ENCODE measurements around the gene HDAC7. TPM values are rescaled to one million over a fixed set of nuclear protein-coding genes. Genes with fewer than 3 reads are reported as not detected.

Gene HDAC7
- total and polyA plus RNA-seq, 2 experiments from 2014 or later: 41.3 to 60.1 TPM

DNA sequence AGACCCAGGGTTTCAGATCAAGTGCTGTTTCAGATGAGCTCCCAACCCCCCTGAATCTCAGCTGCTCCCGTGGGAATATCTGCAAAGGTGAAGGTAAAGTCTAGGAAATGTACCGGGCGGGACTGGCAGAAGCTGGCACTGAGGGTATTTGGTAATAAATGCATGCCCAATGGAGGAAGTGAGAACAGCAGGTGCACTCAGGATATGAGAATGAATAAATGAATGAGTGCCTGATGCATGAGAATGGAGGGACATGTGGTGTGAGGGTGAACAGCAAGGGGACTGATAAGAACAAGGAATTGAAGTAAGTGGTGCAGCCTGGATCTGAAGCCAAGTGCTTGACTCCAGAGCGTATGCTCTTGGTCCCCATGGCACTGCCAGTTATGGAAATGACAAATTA, 72.6 kb downstream of the HDAC7 start:
- H3K4me1 Mint-ChIP-seq: peaks cover 41% of the 10 kb centered on the region
- H3K36me3 ChIP-seq (ENCODE audit: insufficient read depth): no peaks in the 10 kb centered on the region
- H3K27me3 Mint-ChIP-seq (ENCODE audit: insufficient read depth, low read depth, poor library complexity): peaks cover 29% of the 10 kb centered on the region
- no peaks in the 10 kb centered on the region for H3K27me3 ChIP-seq (ENCODE audit: insufficient read depth)
- no peaks in the 10 kb centered on the region; the same call in 2 of the 3 replicates for H3K9me3 Mint-ChIP-seq
- H3K36me3 Mint-ChIP-seq (ENCODE audit: low read depth): peaks cover 4% of the 10 kb centered on the region; the same call in 1 of the 3 replicates
- H3K79me2 ChIP-seq (replicated peaks; ENCODE audit: insufficient read depth): no peaks in the 10 kb centered on the region
- H3K4me3 ChIP-seq: no peak overlapping the region
- no peak overlapping the region for H3K4me3 Mint-ChIP-seq
- H3K4me2 ChIP-seq: no peak overlapping the region
- H3K27ac Mint-ChIP-seq: no peak overlapping the region
- ATAC-seq (no peak), DNase-seq (ENCODE audit: low spot score) (no peak)
- H4K20me1 ChIP-seq (replicated peaks; ENCODE audit: insufficient read depth): no peaks in the 10 kb centered on the region
- H3K4me1 ChIP-seq (ENCODE audit: insufficient read depth): 0 out of 2 replicates have a peak, but pooled peaks cover 4% of the 10 kb centered on the region
- H3F3A ChIP-seq (replicated peaks; ENCODE audit: low read depth): no peaks in the 10 kb centered on the region
- no peak overlapping the region for H2AFZ ChIP-seq
- TF ChIP-seq CREB1 (CRISPR knock-in tag; IDR thresholded peaks at IDR 0.05; ENCODE audit: low read depth) (no peak), NANOG (IDR thresholded peaks at IDR 0.05; ENCODE audit: borderline replicate concordance) (no peak), POLR2AphosphoS5 (IDR thresholded peaks at IDR 0.05; ENCODE audit: low read depth) (no peak), ZNF114 (CRISPR knock-in tag; IDR thresholded peaks at IDR 0.05) (no peak), STAT1 (IDR thresholded peaks at IDR 0.05; ENCODE audit: unreplicated experiment) (no peak), ZNF331 (CRISPR knock-in tag; IDR thresholded peaks at IDR 0.05; ENCODE audit: low read depth) (no peak)
- TF ChIP-seq, protein P1, sequence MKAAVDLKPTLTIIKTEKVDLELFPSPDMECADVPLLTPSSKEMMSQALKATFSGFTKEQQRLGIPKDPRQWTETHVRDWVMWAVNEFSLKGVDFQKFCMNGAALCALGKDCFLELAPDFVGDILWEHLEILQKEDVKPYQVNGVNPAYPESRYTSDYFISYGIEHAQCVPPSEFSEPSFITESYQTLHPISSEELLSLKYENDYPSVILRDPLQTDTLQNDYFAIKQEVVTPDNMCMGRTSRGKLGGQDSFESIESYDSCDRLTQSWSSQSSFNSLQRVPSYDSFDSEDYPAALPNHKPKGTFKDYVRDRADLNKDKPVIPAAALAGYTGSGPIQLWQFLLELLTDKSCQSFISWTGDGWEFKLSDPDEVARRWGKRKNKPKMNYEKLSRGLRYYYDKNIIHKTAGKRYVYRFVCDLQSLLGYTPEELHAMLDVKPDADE (IDR thresholded peaks at IDR 0.05): no peak
- no peaks in the 10 kb centered on the region for H3K9me2 ChIP-seq (ENCODE audit: insufficient read depth)
- H3K27ac ChIP-seq (ENCODE audit: low read depth): no peak overlapping the region

- Histone ChIP-seq H3K27ac (ENCODE audit: low read depth) (no peak overlapping the region), H3K27me3 (ENCODE audit: insufficient read depth) (no peaks in the 10 kb centered on the region), H3F3A (replicated peaks; ENCODE audit: low read depth) (no peaks in the 10 kb centered on the region), H4K20me1 (replicated peaks; ENCODE audit: insufficient read depth) (no peaks in the 10 kb centered on the region), H3K4me2 (no peak overlapping the region), H2AFZ (no peak overlapping the region), H3K4me3 (no peak overlapping the region), H3K79me2 (replicated peaks; ENCODE audit: insufficient read depth) (no peaks in the 10 kb centered on the region), H3K4me1 (ENCODE audit: insufficient read depth) (0 out of 2 replicates have a peak, but pooled peaks cover 4% of the 10 kb centered on the region), H3K36me3 (ENCODE audit: insufficient read depth) (no peaks in the 10 kb centered on the region), H3K9me2 (ENCODE audit: insufficient read depth) (no peaks in the 10 kb centered on the region)
- DNase-seq (ENCODE audit: low spot score): no peak
- peaks cover 4% of the 10 kb centered on the region; the same call in 1 of the 3 replicates for H3K36me3 Mint-ChIP-seq (ENCODE audit: low read depth)
- H3K4me1 Mint-ChIP-seq: peaks cover 37% of the 10 kb centered on the region
- H3K4me3 Mint-ChIP-seq: no peak overlapping the region
- ATAC-seq: no peak
- no peak overlapping the region for H3K27ac Mint-ChIP-seq
- H3K9me3 Mint-ChIP-seq: no peaks in the 10 kb centered on the region; the same call in 2 of the 3 replicates
- H3K27me3 Mint-ChIP-seq (ENCODE audit: insufficient read depth, low read depth, poor library complexity): peaks cover 29% of the 10 kb centered on the region
- TF ChIP-seq STAT1 (IDR thresholded peaks at IDR 0.05; ENCODE audit: unreplicated experiment): no peak
- TF ChIP-seq POLR2AphosphoS5 (IDR thresholded peaks at IDR 0.05; ENCODE audit: low read depth): no peak
- TF ChIP-seq JUNB (IDR thresholded peaks at IDR 0.05; ENCODE audit: unreplicated experiment): no peak
- no peak for TF ChIP-seq EZH2phosphoT487 (IDR thresholded peaks at IDR 0.05; ENCODE audit: unreplicated experiment)
- TF ChIP-seq EZH2 (IDR thresholded peaks at IDR 0.05; ENCODE audit: low read depth, unreplicated experiment): no peak
- TF ChIP-seq CREB1 (CRISPR knock-in tag; IDR thresholded peaks at IDR 0.05; ENCODE audit: low read depth): no peak
- TF ChIP-seq ZNF462 (CRISPR knock-in tag; IDR thresholded peaks at IDR 0.05): no peak
- TF ChIP-seq NANOG (IDR thresholded peaks at IDR 0.05; ENCODE audit: borderline replicate concordance): no peak
- TF ChIP-seq, protein P1 (IDR thresholded peaks at IDR 0.05): no peak
- TF ChIP-seq ZNF331 (CRISPR knock-in tag; IDR thresholded peaks at IDR 0.05; ENCODE audit: low read depth): no peak
Measured at GRCh38 chr12:47746523-47746922, 73.2 kb downstream of the HDAC7 start.

Data from GM23338 (cell line).